ENCODE data around the gene IRAK1. TPM values are rescaled to one million over a fixed set of nuclear protein-coding genes. Genes with fewer than 3 reads are reported as not detected.
A peak's percentile ranks its signal among the peaks of the same experiment; 100 is the strongest.

The IRAK1 gene
- 99.5 and 100 TPM in 2 replicates for total RNA-seq

- DNase-seq (ENCODE audit: insufficient read length, low spot score, missing footprints) = peak; percentile 99
- Histone ChIP-seq H3K9me3 (ENCODE audit: low read depth, low read length) (no peaks in the 10 kb centered on the region), H2AFZ (ENCODE audit: low read length) (no peak within 1 kb of the TSS)
These were observed at the start of gene IRAK1 for GRCh38 chrX:154019633-154020528. TSS of gene IRAK1 (minus strand) at chrX:154019902. CDS start at chrX:154019812, 90 bp downstream.

GRCh38 chrX:154068560-154068959, 48.9 kb upstream of the IRAK1 start:
- no peaks in the 10 kb centered on the region for H3K27me3 ChIP-seq (ENCODE audit: insufficient read depth, low read length)
- no peak for DNase-seq (ENCODE audit: insufficient read length, low spot score, missing footprints)
- peaks cover 34% of the 10 kb centered on the region for H4K20me1 ChIP-seq (ENCODE audit: insufficient read depth, low read length)
- H3K36me3 ChIP-seq (ENCODE audit: insufficient read depth, low read length) = no peaks in the 10 kb centered on the region
- no peak overlapping the region for H3K4me3 ChIP-seq (ENCODE audit: insufficient read depth, low read length)
- H2AFZ ChIP-seq (ENCODE audit: low read length) = no peak overlapping the region
- no peak overlapping the region for H3K27ac ChIP-seq (ENCODE audit: low read depth, low read length)
- H3K79me2 ChIP-seq (ENCODE audit: insufficient read depth, low read length) = peaks cover 89% of the 10 kb centered on the region
- no peak for TF ChIP-seq CTCF (IDR thresholded peaks at IDR 0.05; ENCODE audit: extremely low read depth, low read depth, low read length)
- H3K4me2 ChIP-seq (ENCODE audit: insufficient read depth, low read length) = no peak overlapping the region
- peaks cover 3% of the 10 kb centered on the region for H3K4me1 ChIP-seq (ENCODE audit: insufficient read depth, low read length)
- no peaks in the 10 kb centered on the region for H3K9me3 ChIP-seq (ENCODE audit: low read depth, low read length)

More at GRCh38 chrX:154019633-154020528, at the start of gene IRAK1:
- Histone ChIP-seq H3K27me3 (ENCODE audit: insufficient read depth, low read length) (peaks cover 3% of the 10 kb centered on the region), H4K20me1 (ENCODE audit: insufficient read depth, low read length) (no peaks in the 10 kb centered on the region), H3K4me1 (ENCODE audit: insufficient read depth, low read length) (peaks cover 16% of the 10 kb centered on the region), H3K79me2 (ENCODE audit: insufficient read depth, low read length) (peaks cover 42% of the 10 kb centered on the region), H3K27ac (ENCODE audit: low read depth, low read length) (peak within 1 kb of the TSS; percentile 74), H3K4me3 (ENCODE audit: insufficient read depth, low read length) (peak within 1 kb of the TSS; percentile 72), H3K36me3 (ENCODE audit: insufficient read depth, low read length) (peaks cover 22% of the 10 kb centered on the region), H3K4me2 (ENCODE audit: insufficient read depth, low read length) (peak within 1 kb of the TSS; percentile 81)
- no peak for TF ChIP-seq CTCF (IDR thresholded peaks at IDR 0.05; ENCODE audit: extremely low read depth, low read depth, low read length)

GRCh38 chrX:154064637-154065435, 45.1 kb upstream of the IRAK1 start:
- Histone ChIP-seq H3K27ac (ENCODE audit: low read depth, low read length) (no peak overlapping the region), H3K4me1 (ENCODE audit: insufficient read depth, low read length) (peaks cover 4% of the 10 kb centered on the region), H4K20me1 (ENCODE audit: insufficient read depth, low read length) (peaks cover 54% of the 10 kb centered on the region), H3K9me3 (ENCODE audit: low read depth, low read length) (no peaks in the 10 kb centered on the region), H3K36me3 (ENCODE audit: insufficient read depth, low read length) (no peaks in the 10 kb centered on the region), H3K4me3 (ENCODE audit: insufficient read depth, low read length) (no peak overlapping the region), H2AFZ (ENCODE audit: low read length) (no peak overlapping the region), H3K27me3 (ENCODE audit: insufficient read depth, low read length) (no peaks in the 10 kb centered on the region), H3K4me2 (ENCODE audit: insufficient read depth, low read length) (no peak overlapping the region), H3K79me2 (ENCODE audit: insufficient read depth, low read length) (peaks cover 91% of the 10 kb centered on the region)
- DNase-seq (ENCODE audit: insufficient read length, low spot score, missing footprints) = no peak
- TF ChIP-seq CTCF (IDR thresholded peaks at IDR 0.05; ENCODE audit: extremely low read depth, low read depth, low read length) = no peak

GRCh38 chrX:154063234-154063633, 43.5 kb upstream of the IRAK1 start:
- no peaks in the 10 kb centered on the region for H3K27me3 ChIP-seq (ENCODE audit: insufficient read depth, low read length)
- no peak for TF ChIP-seq CTCF (IDR thresholded peaks at IDR 0.05; ENCODE audit: extremely low read depth, low read depth, low read length)
- H3K4me1 ChIP-seq (ENCODE audit: insufficient read depth, low read length) = peaks cover 16% of the 10 kb centered on the region
- H3K36me3 ChIP-seq (ENCODE audit: insufficient read depth, low read length) = no peaks in the 10 kb centered on the region
- H3K79me2 ChIP-seq (ENCODE audit: insufficient read depth, low read length) = peaks cover 94% of the 10 kb centered on the region
- no peak overlapping the region for H3K4me3 ChIP-seq (ENCODE audit: insufficient read depth, low read length)
- DNase-seq (ENCODE audit: insufficient read length, low spot score, missing footprints) = no peak
- peaks cover 58% of the 10 kb centered on the region for H4K20me1 ChIP-seq (ENCODE audit: insufficient read depth, low read length)
- no peak overlapping the region for H2AFZ ChIP-seq (ENCODE audit: low read length)
- no peak overlapping the region for H3K27ac ChIP-seq (ENCODE audit: low read depth, low read length)
- H3K9me3 ChIP-seq (ENCODE audit: low read depth, low read length) = no peaks in the 10 kb centered on the region
- H3K4me2 ChIP-seq (ENCODE audit: insufficient read depth, low read length) = no peak overlapping the region
